Endothelial cell of umbilical vein (primary cell): ENCODE data around the gene FAM210B.

ENCODE experiments used
- EZH2 ChIP-seq: IDR thresholded peaks from 2 replicates; pipeline ENCODE4 v1.6.1; 2012; ENCODE audit warnings: borderline replicate concordance, low read depth, mild to moderate bottlenecking, moderate library complexity, low read length, inconsistent platforms; ENCODE audit not compliant: severe bottlenecking
- GATA2 ChIP-seq: IDR thresholded peaks from 2 replicates; pipeline ENCODE4 v1.7.0; 2011; ENCODE audit warnings: low read depth, mild to moderate bottlenecking, moderate library complexity, mixed read lengths, low read length; ENCODE audit not compliant: insufficient read length, insufficient read depth
- JUN ChIP-seq: IDR thresholded peaks from 2 replicates; pipeline ENCODE4 v1.6.1; 2011; ENCODE audit warnings: borderline replicate concordance, low read depth; ENCODE audit not compliant: insufficient read length, insufficient read depth
- MYC ChIP-seq: IDR thresholded peaks from one replicate; pipeline ENCODE4 v1.6.1; 2011; ENCODE audit warnings: mild to moderate bottlenecking, low read depth, low read length
- POLR2A ChIP-seq: IDR thresholded peaks from 2 replicates; pipeline ENCODE4 v1.6.1; 2012; ENCODE audit warnings: low read depth, mild to moderate bottlenecking, control low read depth, low read length
- POLR2AphosphoS5 ChIP-seq: IDR thresholded peaks from 2 replicates; pipeline ENCODE4 v1.6.1; 2012; ENCODE audit warnings: low read depth, mild to moderate bottlenecking, control low read depth, low read length, moderate library complexity; ENCODE audit not compliant: insufficient read depth
- TF ChIP-seq, protein P1 (sequence below), 2 donors: IDR thresholded peaks; 1 replicate in 1 of 2; 2 replicates in 1 of 2; pipeline ENCODE4 v1.5.1; 2011; ENCODE audit warnings: low read length in 2 of 2, mild to moderate bottlenecking in 2 of 2, moderate library complexity in 2 of 2, control low read depth in 1 of 2, inconsistent platforms in 1 of 2, low read depth in 1 of 2; ENCODE audit not compliant: insufficient read depth in 1 of 2; ENCODE audit errors: extremely low read depth in 1 of 2
- TF ChIP-seq, protein P2 (sequence below): IDR thresholded peaks from 2 replicates; pipeline ENCODE4 v1.6.1; 2011; ENCODE audit not compliant: insufficient read depth, insufficient read length

DNA sequence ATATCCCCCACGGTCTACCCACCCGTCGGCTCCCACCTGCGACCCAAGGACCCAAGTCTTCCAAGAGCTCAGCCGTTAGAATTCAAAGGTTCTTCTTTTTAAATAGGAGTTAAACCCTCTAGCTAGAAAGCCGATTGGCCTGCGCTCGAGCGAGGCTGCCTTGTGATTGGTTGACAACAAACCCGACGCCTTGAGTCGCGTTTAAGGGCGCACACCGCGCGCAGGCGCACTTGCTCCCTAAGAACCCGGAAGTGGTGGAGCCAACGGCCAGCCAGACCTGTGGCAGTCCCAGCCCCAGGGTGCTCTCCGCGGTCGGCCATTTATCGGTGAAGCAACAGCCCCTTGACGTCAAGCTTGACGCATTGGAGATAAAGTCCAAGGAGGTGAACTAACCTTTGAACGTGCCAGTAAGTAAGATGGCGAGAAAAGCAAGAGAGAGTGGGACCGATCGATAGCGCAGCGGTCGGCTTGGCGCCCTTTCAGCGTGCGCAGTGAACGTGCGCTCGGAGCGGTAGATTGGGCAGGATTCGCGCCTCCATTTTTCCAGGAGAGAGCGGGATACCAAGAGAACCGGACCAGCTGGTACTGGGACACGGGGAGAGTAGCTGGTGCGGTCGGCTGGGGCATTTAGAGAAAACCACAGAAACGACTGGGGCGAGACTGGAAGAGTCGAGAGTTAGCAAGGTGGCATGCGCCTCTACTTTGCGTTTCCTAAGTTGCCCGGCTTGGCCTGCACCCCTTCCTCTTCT is 33.5 kb downstream of the FAM210B start, which contains the start of the genes AURKA and CSTF1:
- TF ChIP-seq, protein P1, sequence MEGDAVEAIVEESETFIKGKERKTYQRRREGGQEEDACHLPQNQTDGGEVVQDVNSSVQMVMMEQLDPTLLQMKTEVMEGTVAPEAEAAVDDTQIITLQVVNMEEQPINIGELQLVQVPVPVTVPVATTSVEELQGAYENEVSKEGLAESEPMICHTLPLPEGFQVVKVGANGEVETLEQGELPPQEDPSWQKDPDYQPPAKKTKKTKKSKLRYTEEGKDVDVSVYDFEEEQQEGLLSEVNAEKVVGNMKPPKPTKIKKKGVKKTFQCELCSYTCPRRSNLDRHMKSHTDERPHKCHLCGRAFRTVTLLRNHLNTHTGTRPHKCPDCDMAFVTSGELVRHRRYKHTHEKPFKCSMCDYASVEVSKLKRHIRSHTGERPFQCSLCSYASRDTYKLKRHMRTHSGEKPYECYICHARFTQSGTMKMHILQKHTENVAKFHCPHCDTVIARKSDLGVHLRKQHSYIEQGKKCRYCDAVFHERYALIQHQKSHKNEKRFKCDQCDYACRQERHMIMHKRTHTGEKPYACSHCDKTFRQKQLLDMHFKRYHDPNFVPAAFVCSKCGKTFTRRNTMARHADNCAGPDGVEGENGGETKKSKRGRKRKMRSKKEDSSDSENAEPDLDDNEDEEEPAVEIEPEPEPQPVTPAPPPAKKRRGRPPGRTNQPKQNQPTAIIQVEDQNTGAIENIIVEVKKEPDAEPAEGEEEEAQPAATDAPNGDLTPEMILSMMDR (IDR thresholded peaks at IDR 0.05; ENCODE audit: extremely low read depth in 1 of 2, insufficient read depth in 1 of 2, low read depth in 1 of 2, low read length in 2 of 2): no peak
- TF ChIP-seq EZH2 (no peak), POLR2A (peak; percentile 51), MYC (peak; percentile 81), POLR2AphosphoS5 (peak; percentile 37), JUN (peak; percentile 5), GATA2 (no peak)
- TF ChIP-seq, protein P2, sequence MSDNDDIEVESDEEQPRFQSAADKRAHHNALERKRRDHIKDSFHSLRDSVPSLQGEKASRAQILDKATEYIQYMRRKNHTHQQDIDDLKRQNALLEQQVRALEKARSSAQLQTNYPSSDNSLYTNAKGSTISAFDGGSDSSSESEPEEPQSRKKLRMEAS: peak; percentile 67
